COLO668 (cell line): ENCODE measurements around the gene HMCN1.

Experiments used
- DNase-seq: peaks from one replicate; lab custom pipeline; 2025; ENCODE audit not compliant: unreplicated experiment; lab: John Stamatoyannopoulos, UW

Gene HMCN1

DNA sequence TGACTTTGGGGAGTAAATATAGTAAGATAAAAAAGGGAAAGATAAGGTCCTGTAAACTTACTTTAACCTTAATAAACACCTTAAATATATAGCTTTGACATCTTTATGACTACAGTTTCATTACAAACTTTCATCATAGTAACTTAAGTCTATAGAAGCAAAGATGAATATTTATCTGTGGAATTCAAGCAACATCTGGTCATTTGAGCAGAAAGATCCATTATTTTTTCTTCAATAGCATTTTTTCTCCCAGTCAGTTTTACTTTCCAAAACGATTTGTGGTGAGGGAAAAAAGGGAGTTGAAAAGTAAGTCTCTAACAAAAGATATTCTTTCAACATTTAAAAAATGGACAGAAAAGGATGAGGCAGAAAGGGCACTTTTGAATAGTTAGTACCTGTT lies 69.0 kb downstream of the HMCN1 start:
- no peak for DNase-seq

DNA sequence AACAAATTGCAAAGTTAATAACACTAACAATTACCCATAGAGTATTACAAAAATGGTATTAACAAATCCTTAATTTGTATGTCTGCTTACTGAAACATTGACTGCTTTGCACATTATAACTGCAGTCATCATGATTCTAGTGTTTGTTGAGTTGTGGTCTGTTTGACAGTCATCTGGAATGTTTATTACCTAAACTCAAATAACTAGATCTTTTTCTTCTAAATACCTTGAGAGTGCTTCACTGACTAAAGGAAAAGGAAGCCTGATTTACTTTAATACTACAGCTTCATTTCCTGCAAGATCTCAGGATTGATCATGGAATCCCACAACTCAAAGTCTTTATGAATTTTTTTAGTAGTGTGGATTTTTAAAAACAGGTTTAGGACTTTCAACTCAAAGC lies 70.0 kb downstream of the HMCN1 start:
- DNase-seq, result no peak

DNA sequence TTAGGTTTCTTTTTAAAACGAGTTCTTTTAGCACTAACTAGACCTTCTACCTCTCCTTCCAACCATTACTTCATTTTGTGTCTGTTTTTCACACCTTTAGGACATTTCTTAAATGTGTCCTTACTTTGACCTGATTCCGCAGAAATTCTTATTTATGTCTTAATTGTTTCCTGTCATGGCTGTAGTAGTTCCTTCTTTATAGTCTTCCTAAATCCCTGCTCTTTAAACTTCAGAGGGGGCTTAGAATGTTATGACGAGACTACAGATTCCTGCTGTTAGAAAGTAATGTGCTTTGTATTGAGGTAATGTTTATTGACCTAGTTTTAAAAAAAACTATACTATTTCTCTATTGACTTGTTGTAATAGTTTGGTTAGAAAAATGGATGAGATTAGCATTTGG lies 70.4 kb downstream of the HMCN1 start:
- DNase-seq, result no peak

DNA sequence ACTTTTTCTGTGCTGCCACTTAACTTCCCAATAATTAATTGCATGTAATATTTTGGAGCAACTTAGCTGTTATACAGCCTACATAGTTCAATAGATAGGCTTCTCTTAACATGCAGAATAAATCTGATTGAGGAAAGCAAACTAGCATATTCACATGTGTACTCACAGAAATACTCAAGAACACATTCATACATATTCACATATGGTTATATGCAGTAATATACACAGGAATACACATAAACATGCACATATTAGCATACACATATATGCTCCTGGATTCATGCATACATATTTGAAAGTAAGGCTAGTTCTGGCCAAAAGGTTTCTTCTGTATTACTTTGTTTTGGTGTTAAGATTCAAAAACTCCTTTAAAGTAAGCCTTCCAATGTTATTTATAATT lies 73.1 kb downstream of the HMCN1 start:
- DNase-seq, result no peak

DNA sequence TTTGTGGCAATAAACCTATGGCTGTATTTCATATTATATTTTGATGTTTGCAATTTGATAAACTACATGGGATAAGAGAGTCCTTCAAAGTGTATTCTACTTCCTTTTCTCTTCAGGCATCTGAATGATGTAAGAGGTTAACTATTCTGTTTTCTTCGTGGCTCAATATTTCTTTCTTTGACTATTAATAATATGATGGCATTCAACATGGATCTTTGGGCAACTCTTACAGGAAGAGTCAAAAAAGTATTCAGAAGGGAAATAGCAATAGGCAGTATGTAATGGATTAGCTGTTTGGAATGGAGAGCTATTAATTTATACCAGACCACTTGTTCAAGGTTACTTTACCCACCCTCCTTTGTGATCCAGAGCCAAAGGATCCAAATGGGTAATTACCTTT lies 74.4 kb downstream of the HMCN1 start:
- DNase-seq, result no peak

DNA sequence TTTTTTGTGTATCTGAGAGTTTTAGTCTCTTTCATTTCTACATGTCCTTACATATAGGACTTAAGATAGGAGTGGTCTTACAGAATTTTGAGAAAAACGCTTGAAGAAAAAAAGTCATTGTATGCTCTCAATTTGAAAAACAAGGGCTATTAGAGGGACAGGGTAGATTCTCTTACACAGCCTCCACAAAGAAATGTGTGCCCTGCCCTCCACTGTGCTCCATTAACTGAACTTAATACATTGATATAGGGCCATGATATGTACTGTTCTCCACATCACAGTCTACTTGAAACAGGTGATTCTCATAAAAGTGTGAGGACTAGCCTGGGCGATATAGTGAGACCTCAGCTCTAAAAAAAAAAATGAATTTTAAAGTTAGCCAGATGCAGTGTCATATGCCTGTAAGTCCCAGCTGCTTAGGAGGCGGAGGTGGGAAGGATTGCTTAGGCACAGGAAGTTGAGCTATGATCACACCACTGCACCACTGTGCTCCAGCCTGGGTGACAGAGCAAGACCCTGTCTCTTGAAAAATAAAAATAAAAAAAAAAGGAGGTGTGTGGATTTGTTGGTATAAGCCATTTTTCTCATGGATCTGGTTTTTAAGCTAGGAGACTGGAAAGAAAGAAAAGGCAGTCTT lies 77.0 kb downstream of the HMCN1 start:
- DNase-seq, result no peak

DNA sequence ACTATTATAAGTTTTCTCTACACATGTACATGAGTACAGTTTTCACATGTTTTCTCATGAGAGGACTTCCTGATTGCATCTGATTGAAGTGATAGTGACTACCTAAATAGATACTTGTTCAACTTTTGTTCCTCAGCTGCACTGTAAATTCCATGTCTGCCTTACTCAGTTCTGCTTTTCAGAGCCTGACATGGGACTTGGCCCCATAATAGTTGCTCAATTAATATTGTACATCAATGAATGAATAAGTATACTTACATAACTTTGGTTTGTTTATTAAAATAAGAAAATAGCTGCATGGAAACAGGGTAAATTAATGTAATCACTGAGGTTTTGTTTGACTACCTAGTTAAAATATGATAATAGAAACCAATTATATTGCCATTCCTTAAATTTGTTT lies 78.7 kb downstream of the HMCN1 start:
- DNase-seq, result no peak

DNA sequence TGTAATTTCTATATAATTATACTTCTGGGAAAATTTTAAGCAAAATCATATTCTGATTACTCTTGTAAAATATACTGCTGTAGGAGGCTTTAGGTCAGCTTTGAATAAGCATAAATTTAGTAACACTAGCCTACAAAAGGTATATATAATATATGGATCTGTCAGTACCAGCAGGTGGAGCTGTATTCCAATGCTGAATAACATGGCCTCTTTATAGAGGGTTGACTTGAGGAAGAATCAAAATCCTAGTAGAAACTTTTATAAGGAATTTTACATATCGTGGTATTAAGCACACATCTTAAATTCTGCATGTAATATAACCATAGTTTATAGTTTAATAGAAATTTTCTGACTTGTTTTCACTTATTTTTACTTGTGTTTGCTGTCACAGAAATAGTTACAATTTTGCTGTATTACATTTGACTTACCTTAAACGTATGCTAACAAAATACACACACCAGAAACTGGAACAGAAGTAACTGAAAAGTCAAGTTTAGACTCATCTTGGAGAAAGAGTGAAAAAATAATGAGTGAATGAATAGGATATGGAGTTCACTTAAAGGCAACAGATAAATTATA lies 79.3 kb downstream of the HMCN1 start:
- peak; percentile 15 for DNase-seq

DNA sequence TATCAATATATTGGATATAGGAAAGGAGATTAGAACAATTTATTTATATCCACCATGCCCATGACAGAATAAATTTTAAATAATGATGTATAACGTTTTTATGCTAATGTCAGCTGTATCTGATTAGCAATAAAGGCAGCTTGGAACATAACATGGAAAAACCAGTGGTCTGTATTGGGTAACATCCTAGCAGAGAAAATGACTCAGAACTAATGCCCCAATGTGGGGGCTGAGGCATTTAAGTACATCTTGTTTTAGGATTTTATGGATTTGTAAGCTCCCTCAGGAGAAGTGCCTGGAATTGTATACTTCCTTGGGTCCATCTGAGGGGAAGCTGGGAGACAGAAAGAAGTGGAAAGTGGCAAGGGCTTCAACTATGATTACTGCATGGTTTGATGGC lies 82.3 kb downstream of the HMCN1 start:
- no peak for DNase-seq

DNA sequence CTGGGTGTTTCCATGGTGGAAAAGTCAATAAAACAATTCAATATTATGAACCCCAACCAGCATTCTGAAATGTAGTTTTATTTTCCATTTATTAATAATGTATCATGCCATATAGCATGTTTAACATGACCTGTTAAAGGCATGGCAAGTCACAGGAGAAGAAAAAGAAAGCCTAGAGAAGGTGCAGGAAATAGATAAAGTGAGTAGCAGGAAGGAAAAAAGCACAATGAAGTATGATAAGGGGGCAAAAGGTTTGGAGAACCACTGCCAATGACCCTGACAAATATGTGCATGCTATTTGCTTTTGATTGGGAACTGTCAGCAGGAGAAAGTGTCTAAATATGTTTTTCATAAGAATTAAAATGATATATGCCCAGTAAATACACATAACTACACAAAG lies 85.6 kb downstream of the HMCN1 start:
- DNase-seq, result no peak

DNA sequence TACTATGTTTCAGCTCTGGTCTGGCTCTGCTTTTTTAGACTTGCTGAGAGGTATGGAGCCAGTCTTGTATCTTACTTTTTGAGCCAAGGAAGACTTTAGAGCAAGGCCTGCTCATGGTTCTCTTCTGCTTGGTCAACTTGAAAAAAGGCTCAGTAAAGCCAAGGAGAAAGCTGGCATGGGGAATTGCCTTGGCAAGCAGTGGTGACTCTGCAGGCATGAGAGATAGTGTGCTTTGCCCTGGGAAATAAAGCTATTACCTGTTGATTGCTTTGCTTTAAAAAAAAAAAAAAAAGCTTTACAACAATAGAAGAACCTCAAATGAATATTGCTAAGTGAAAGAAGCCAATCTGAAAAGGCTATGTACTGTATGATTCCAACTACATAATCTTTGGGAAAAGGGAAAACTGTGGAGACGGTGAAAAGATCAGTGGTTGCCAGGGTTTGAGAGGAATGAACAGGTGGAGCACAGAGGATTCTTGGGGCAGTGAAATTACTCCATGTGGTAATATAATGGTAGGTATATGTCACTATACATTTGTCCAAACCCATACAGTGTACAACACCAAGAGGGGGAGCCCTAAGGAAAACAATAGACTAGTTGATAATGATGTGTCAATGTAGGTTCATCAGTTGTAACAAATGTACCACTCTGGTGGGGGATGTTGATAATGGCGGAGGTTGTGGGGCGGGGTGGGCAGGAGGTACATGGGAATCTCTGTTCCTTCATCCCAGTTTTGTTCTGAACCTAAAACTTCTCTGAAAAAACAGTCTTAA lies 87.6 kb downstream of the HMCN1 start:
- no peak for DNase-seq

DNA sequence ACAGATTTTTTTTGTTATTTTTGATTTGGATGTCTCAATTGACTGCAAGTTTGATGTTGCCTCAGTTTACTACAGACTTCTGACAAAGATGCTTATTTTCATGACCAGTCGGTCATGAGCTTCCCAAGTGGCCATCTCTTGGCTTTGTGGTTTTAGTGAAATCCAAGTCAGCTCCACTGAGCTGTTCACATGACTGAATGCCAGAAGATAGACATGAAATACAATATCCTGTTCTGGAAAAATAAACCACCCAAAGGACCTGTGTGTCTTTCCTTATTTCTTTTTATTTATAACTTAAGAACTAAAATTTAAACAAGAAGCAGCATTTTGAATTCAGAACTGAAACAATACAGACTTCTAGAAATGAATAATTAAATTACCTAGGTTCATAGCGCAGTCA lies 89.3 kb downstream of the HMCN1 start:
- DNase-seq, result no peak

DNA sequence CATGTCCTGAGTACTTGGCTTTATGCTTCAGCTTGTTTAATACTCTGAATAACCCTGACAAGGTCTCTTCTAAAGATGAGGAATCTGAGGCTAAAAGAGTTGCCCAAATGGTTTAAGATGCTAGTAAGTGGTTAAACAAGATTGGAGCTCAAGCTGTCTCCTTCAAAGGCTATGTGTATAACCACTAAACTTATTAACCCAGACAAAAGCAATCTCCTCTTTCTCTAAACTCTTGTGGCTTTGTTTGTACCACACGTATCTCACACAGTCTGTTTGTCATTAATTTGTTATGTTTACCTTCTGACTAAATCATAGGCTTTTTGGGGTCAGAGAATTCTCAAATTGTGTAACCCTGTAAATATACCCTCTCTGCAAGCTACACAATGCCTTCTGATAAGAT lies 89.9 kb downstream of the HMCN1 start:
- DNase-seq, result no peak

DNA sequence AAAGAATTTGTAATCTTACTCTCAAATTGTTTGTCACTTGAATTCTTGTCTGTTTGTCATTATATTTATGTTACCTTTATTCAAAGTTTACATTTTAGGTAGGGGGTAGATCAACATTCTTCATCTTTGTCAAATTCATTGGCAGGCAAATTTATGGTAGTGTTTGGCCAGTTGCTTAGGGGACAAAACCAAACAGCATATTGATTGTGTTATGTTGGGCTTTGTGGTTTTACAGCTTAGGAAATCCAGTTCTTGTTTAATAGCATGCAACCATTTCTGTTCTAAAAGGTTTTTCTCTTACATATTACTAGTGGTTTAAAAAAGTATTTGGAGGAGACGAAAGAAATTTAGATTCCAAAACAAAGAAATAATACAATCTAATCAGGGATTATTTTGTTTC lies 91.4 kb downstream of the HMCN1 start:
- DNase-seq, result no peak

DNA sequence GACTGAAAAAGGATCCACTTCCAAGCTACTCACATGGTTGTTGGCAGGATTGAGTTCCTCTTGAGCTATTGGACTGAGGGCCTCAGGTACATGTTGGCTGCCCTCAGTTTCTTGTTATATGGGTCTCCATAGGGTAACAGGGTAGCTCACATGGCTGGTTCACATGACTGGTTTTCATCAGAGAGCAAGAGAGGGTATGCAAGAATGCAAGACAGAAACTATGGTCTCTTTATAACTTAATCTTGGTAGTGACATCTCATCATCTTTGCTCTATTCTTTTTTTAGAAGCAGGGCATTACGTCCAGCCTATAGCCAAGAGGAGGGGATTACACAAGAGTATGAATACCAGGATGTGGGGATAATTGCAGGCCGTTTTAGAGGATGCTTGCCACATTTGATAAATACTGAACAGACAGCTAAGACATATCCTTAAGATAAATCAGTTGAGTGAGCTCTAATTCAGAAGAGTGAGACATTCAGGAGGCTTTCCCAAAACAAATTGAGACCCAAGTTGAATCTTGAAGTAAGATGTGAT lies 100.2 kb downstream of the HMCN1 start:
- DNase-seq, result no peak

DNA sequence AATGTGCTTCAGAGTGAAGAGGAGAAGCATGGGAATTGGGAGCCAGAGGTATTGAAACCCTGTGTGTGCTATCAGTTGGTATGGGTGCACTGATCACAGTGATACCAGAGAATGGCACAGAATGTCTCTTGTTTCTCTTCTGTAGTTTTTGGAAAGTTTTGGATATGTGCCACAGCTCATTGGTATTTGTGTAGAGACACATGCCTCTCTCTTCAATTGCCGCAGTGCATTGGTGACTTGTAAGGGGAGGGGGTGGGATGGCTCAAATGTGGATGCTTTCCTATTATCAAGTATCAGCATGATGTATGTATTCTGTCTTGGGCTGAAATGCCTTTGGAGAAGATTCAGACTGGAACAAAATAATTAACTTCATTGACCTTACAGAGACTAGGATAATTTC lies 101.0 kb downstream of the HMCN1 start:
- DNase-seq, result no peak

DNA sequence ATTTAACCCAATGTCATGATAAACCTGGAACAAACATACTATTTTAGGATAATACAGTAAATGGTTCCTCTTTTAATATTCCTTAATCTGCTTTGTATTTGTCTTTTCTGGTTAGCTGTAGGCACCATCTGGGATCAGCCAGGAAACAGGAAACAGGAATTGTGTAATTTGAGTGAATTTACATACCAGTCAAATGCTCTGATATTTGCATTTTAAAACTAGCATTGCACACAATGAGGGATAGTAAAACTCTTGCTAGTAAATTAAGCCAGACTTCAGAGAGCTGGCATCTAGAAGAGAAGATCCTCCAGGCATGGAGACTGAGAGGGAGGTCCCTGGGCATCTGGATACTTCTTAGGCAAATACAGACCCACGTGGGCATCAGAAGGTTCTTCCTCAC lies 103.5 kb downstream of the HMCN1 start:
- DNase-seq, result no peak

DNA sequence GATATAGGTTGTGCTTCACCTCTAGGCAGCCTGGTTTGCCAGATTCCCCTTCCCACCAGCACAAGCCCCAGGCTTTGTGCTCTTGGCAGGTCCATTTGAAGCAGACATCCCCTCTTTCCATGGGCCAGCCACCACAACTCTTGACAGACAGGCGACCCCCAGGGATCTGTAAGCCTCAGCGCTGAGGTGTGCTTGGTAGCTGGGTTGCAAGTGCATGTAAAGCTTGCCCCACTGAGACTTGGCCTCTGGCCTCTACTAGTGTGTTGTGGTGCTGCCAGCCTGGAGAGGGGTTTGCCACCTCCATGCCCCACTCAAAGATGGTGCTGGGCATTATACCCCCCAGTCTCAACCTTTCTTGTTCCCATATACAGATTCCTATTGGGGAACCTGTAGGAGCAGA lies 103.9 kb downstream of the HMCN1 start:
- no peak for DNase-seq

DNA sequence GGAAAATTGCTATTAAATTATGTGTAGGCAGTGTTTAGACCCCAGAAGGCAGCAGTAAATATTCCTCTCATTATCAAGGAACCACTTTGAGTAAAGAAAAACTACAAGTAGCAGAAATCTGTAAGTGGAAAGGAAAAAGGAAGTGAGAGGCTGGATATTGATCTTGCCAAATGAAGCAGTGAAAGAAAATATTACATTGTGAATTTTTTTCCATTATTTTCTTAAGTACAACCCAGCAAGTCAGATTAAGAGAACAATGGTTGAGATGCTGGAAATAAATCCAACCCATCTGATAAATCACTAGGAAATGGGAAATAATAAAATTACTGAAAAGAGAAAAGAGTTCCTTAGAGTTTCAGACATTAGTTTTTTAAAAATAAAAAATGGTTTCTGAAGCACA lies 106.7 kb downstream of the HMCN1 start:
- DNase-seq, result no peak

DNA sequence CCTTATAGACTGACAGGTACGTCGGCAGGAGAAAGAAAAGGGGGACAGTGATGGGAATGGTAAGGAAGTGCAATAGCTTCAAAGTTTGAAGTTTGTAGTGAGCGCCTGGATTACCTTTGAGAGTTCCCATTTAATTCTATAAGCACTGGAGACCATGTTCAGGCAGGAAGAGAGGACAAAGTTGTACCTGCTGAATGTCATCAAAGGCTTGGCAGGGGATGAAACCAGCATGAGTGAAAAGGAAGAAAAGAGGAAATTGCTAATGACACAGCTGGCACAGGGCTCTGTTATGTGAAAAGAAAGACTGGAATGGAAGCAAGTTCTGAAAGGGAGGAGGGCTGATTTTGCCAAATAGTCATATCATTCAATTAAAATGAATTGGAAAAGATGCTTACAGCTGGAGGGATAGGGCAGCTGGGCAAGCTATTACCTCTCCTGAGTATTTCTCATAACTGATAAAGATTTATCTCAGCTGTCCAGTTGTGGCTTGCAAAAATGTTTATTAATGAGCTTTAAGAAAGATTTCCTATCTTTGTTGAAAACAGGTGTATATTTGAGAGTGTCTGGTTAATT lies 109.2 kb downstream of the HMCN1 start:
- DNase-seq, result no peak

DNA sequence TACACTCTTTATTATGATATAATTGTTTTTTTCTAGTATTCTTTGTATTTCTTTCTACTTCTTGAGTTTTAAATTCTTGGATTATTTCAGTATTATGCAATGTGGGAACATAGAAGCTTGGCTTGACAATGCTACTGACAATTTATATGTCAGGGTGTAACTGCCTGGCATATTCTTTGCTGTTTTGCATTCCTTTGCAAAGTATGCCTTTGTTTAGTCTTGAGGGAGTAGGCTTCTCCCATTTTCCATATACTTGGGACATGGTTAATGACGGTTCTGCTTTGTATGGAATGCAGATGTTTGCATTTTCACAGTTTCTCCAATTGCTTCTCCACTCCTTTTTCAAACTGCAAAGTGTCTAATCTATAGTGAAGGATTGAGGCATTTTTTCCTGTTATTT lies 109.8 kb downstream of the HMCN1 start:
- DNase-seq, result no peak
